Lower lobe of right lung (tissue), 2 donors: Measurements from ENCODE around the gene CYSTM1. TPM values are rescaled to one million over a fixed set of nuclear protein-coding genes. Genes with fewer than 3 reads are reported as not detected.
A peak's percentile ranks its signal among the peaks of the same experiment; 100 is the strongest.

Experiments
- ATAC-seq, 2 donors: fragments of 200-7000 bp; cut with Tn5 transposase; one replicate each; pipeline ENCODE4 v1.9.1; 2020 to 2022; ENCODE audit warnings: mild to moderate bottlenecking in 2 of 2, moderate library complexity in 2 of 2
- DNase-seq: peaks from one replicate; pipeline ENCODE4 v3.0.0-alpha.2; 2020
- H3K27ac ChIP-seq: fragments of 200-600 bp; one replicate; pipeline ENCODE4 v1.8.0; 2022
- H3K27me3 ChIP-seq: fragments of 200-600 bp; one replicate; pipeline ENCODE4 v1.8.0; 2022; ENCODE audit warnings: low read depth
- H3K36me3 ChIP-seq: fragments of 200-600 bp; one replicate; pipeline ENCODE4 v1.8.0; 2022; ENCODE audit warnings: mild to moderate bottlenecking
- H3K4me1 ChIP-seq: fragments of 200-600 bp; one replicate; pipeline ENCODE4 v1.8.0; 2022
- H3K4me3 ChIP-seq: fragments of 200-600 bp; one replicate; pipeline ENCODE4 v1.8.0; 2022; ENCODE audit warnings: mild to moderate bottlenecking
- H3K9me3 ChIP-seq: fragments of 200-600 bp; one replicate; pipeline ENCODE4 v1.8.0; 2022
- CTCF ChIP-seq: fragments of 200-600 bp; IDR thresholded peaks from one replicate; pipeline ENCODE4 v1.8.0; 2022; ENCODE audit warnings: antibody characterized with exemption, mild to moderate bottlenecking
- intact Hi-C: fragments of 100-400 bp; cut with DNase I; formaldehyde crosslinking; loops from one replicate; pipeline ENCODE4 v1.11.0; 2022
- total RNA-seq: library from RNA; stranded (reverse); fragmentation: NEBNext Ultra II Directional; extraction: Animal tissue kit (Norgen Biotek cat#: 25700); gene quantifications from one replicate; pipeline ENCODE4 v1.2.1, GENCODE V29; 2021
- donor health status: DM: no; HTN: yes; CAD: no; lungs with severe emphysema.

Gene CYSTM1
- total RNA-seq, 1 donor from 2014 or later = 80.4 TPM

- H3K9me3 ChIP-seq = no peaks in the 10 kb centered on the region
- DNase-seq (no peak), ATAC-seq (no peak)
- peak overlapping the region; percentile 53 for H3K4me3 ChIP-seq
- H3K36me3 ChIP-seq = no peaks in the 10 kb centered on the region
- no peak for TF ChIP-seq CTCF
- intact Hi-C loops = no loop called here
- no peaks in the 10 kb centered on the region for H3K27me3 ChIP-seq
- H3K27ac ChIP-seq = no peak overlapping the region
- peaks cover 36% of the 10 kb centered on the region for H3K4me1 ChIP-seq
Observed at GRCh38 chr5:140145256-140145655, 29.7 kb upstream of the CYSTM1 start.

DNA sequence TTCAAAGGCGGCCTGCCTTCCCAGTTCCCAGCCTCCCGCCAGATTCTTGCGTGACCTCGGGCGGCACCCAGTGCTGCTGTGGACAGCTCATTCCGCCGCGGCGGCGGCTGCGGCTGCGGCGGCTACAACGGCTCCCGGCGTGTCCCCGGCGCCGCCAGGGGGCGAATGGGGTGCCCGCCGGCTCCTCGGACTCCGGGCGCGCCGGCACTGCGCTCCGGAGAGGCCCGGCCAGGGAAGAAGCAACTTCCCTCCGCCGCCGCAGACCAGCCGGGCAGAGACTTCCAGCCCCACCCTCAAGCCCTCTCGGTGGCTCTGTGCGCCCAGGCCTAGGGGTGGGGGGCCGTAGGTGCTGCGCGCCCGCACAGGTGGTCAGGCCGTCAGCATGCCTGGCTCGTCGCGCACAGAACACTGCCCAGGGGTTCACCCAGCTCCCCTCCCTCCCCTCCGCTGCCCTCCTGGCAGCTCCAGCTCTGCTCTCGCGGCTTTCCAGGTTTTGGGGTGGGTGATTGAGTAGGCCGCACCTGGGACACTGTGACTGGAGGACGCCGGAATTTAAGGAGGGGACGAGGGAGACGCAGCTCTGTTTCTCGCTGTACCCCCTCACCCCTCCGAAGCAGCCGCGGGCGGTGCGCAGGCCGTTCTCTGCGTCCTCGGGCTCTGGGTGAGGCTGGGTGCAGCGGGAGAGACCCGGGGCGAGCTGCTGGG, 29.0 kb upstream of the CYSTM1 start:
- Histone ChIP-seq H3K9me3 (no peaks in the 10 kb centered on the region), H3K36me3 (no peaks in the 10 kb centered on the region), H3K27me3 (no peaks in the 10 kb centered on the region), H3K27ac (peak overlapping the region; percentile 24), H3K4me3 (peak overlapping the region; percentile 53), H3K4me1 (peaks cover 29% of the 10 kb centered on the region)
- DNase-seq = peak; percentile 83
- TF ChIP-seq CTCF = peak; percentile 84
- intact Hi-C loops = no loop called here
- ATAC-seq = peak; percentile 94

GRCh38 chr5:140146523-140146842, 28.5 kb upstream of the CYSTM1 start:
- H3K27me3 ChIP-seq = no peaks in the 10 kb centered on the region
- TF ChIP-seq CTCF = no peak
- no peaks in the 10 kb centered on the region for H3K36me3 ChIP-seq
- no peaks in the 10 kb centered on the region for H3K9me3 ChIP-seq
- intact Hi-C loops = no loop called here
- peak overlapping the region; percentile 53 for H3K4me3 ChIP-seq
- H3K4me1 ChIP-seq = peaks cover 30% of the 10 kb centered on the region
- no peak overlapping the region for H3K27ac ChIP-seq
- no peak for DNase-seq
- ATAC-seq = no peak

DNA sequence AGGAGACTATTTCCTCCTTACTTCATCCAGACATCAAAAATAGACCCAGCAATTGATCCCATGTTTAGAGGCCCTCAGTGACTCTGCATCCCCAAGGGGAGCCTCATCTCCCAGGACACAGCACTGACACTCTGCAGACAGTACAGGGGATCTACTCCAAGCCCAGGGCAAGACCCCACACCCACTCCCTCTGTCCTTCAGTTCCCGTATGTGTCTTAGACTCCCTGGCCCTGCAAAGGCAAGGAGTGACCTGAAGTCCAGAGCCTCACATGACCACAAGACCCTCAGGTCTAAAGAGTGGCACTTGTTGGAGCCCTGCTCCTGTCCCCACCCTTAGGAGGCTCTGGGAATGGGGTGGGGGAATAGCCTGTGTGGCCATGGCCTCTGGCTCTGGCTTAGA, 27.5 kb upstream of the CYSTM1 start:
- ATAC-seq (no peak), DNase-seq (no peak)
- Histone ChIP-seq H3K9me3 (no peaks in the 10 kb centered on the region), H3K27ac (no peak overlapping the region), H3K4me1 (peaks cover 33% of the 10 kb centered on the region), H3K36me3 (no peaks in the 10 kb centered on the region), H3K4me3 (no peak overlapping the region), H3K27me3 (no peaks in the 10 kb centered on the region)
- intact Hi-C loops = no loop called here
- no peak for TF ChIP-seq CTCF

- DNase-seq (no peak), ATAC-seq (no peak)
- Histone ChIP-seq H3K9me3 (no peaks in the 10 kb centered on the region), H3K4me3 (no peak overlapping the region), H3K27ac (no peak overlapping the region), H3K27me3 (no peaks in the 10 kb centered on the region), H3K4me1 (peaks cover 43% of the 10 kb centered on the region), H3K36me3 (no peaks in the 10 kb centered on the region)
- TF ChIP-seq CTCF = no peak
- intact Hi-C loops = no loop called here
Observed at GRCh38 chr5:140148508-140148907, 26.5 kb upstream of the CYSTM1 start.
